HG03060 (cell line): ENCODE data around the gene WNT5B.
"Not testable (repeated sequence)": the region's sequence is repeated elsewhere in the genome, so short reads cannot be mapped to it uniquely, and the experiment has no call there.

Source experiments
- ATAC-seq: cut with Tn5 transposase; IDR thresholded peaks from one replicate; pipeline ENCODE4 v1.9.1; 2021; ENCODE audit warnings: low read depth, moderate number of reproducible peaks; ENCODE audit not compliant: unreplicated experiment

WNT5B gene

DNA sequence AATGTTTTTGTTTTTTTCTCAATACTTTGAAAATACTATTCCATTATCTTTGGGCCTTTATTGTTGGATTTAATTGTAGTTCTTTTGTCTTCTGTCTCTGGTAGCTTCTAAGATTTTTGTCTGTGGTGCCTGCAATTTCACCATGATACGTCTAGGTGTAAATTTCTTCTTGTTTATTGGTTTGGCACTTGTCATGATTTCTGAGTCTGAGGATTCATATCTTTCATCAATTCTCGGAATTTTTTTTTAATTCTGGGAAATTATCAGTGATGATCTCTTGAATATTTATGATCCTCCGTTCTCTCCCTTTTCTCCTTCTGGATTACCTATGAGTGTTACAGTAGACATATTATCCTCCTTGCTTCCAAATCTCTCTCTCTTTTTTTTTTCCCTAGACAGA lies 47.0 kb downstream of the WNT5B start:
- ATAC-seq, result no peak

DNA sequence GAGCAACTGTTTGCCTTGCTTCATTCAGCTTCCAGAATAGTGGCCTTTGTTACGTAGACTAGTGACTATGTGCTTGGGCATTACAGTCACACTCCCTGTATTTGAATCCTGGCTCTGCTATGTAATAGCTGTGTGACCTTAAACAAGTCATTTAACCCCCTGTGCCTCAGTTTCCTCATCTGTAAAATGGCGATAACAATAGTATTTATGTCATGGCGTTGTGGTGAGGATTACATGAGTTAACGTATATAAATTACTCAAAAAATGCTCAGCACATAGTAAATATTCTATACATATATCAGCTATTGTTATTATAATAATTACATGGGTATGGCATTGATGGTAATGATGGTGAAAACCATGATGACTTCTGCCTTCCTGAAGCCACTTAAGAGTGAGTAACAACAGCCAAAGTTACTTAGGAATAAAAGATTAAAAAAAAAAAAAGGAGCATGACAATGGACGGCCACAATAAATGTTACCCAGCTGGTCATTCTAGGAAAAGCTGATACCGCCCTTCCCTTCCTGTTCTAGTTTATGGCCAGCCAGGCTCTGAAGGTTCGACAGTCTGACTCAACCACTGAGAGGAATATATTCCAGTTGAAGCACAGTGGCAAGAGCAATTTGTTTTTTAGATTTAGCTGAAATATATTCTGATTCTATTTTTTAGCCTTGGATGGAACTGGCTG lies 51.9 kb downstream of the WNT5B start:
- no peak for ATAC-seq

DNA sequence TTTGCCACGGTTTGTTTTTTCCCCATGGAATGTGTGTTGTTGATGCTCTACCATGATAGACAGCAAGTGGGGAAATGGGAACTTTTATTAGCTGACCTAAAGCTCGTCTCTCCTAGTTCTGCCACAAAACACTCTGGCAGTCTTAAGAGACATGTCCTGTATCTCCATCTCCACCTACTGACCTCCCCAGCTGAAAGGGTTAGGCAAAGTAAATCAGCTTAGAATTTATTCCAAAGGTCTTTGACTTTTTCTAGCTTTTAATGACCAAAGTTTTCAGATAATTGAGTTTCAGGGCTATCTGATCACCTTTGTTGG lies 52.4 kb downstream of the WNT5B start:
- no peak for ATAC-seq

DNA sequence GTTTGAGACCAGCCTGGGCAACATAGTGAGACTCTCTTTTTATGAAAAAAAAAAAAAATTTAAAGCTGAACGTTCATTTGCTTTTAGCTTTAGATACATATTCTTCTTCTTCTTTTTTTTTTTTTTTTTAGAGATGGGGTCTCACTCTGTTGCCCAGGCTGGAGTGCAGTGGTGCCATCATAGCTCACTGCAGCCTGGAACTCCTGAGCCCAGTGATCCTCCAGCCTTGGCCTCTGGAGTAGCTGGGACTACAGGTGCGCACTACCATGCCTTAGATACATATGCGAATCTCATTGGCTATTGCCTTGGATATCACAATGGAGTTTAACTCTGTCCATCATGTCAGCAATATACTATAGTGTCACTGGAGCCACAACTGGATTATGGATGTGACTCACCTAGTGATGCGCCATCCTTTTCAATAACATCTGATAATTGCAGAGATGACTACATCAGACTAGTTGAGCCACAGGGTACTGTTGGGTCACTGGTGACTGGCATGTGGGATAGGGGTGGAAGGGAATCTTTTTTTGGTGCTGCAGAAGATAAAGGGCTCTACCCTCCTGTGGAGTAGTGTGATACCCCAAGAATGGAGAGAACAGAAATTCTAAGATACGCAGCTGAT lies 59.2 kb downstream of the WNT5B start:
- ATAC-seq, result no peak

DNA sequence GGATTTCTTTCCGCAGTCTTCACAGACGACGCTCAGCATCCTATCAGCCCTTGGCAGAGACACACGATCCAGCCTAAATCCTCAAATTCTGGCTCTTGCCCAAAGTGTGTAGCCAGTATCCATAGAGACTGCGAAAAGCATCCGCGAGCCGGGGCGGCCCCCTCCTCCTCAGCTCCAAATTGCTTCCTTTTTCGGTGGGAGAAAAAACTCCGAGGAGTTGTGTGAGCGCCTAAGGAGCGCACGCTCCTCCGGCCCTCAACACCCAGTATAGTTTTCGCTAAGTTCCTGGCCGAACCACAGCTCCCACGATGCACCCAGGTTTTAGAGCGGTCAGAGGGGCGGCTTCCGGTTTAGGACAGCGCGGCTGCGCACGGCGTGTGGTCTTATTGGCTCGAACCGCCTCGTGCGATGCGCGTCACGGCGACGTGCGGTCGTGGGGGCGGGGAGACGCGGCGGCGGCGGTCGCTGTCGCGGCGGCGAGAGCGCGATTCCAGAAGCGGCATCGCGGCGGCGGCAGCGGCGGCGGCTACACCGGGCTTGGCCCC lies 61.6 kb downstream of the WNT5B start, which contains the start of gene ADIPOR2:
ADIPOR2 (plus strand) TSS at position 493 of the 545 bp plus-strand sequence. CDS start 63,274 bp downstream, outside the sequence.
- ATAC-seq, result peak; percentile 88

DNA sequence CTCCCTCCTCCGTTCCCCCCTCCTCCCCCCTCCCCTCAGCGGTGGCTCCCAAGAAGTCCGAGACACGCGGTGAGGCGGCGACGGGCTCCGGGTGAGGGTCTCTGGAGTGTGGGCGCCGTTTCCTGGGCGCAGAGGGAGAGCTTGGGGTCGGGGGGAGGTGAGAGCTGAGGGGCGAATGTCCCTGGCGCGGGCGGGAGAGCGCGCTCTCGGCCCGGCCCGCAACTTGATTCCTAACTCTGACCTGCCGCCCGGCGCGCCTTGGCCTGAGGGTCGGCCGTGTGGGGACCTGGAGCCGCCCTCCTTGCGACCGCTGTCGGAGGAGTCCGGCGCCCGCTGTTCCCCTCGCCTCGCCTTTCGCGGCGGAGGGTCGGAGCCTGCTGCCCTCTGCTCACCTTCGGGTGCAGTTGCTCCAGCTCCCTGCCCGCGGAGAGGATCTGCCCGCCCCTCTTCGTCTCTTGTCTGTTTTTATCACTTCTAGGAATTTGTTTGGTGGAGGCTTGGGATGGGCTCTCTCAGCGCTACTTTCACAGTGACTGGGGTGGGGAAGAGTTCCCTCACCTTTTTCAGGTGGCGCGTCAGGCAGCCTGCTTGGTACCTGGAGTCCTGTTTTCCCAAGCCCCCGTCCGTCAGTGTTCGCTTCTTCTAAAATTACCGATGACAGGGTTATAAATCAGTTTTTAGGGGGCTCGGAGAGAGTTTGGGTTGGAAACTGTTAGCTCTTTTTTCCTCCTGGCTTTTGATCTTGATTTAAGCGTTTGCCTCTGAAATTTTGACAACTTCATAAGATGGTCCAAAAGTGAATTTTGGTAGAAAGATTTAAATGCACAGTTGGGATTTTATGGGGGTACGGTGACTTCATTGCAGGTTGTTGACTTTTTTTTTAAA lies 62.3 kb downstream of the WNT5B start:
- ATAC-seq, result no peak

DNA sequence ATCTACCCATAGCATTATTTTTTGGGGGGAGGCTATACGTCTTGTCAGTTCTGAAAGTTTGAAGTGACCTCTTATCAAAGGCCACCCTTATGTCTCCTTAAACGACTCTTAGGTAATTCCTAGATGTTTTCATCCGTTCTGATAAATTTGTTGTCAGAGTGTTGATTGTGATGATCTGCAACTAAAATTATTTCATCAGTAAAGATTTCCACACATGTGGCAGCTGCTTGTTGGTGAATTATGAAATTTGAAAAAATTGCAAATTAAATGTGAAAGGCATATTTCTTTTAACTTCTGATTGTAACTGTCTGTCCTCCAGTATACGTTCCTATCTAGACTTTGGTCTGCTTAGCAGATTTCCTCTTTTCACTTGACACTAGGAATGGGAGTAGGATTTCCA lies 63.2 kb downstream of the WNT5B start:
- no peak for ATAC-seq

DNA sequence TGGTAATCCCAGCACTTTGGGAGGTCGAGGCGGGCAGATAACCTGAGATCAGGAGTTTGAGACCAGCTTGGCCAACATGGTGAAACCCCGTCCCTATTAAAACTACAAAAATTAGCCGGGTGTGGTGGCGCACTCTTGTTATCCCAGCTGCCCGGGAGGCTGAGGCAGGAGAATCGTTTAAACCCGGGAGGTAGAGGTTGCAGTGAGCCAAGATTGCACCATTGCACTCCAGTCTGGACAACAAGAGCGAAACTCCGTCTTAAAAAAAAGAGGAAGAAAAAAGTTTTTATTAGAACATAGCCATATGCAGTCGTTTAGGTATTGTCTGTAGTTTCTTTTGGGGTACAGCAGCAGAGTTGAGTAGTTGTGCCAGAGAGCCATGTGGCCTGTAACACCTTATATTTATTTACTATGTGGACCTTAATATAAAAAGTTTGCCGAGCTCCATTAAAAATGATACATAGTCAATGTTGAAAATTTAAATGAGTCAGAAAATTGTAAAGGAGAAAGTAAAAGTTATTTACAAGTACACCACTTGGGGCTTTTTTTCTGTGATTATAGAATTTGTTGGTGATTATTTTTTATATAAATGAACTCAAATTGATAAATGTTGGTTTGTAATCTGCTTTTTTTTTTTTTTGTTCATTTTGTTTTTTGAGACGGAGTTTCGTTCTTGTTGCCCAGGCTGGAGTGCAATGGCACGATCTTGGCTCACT lies 64.0 kb downstream of the WNT5B start:
- ATAC-seq, result no peak

DNA sequence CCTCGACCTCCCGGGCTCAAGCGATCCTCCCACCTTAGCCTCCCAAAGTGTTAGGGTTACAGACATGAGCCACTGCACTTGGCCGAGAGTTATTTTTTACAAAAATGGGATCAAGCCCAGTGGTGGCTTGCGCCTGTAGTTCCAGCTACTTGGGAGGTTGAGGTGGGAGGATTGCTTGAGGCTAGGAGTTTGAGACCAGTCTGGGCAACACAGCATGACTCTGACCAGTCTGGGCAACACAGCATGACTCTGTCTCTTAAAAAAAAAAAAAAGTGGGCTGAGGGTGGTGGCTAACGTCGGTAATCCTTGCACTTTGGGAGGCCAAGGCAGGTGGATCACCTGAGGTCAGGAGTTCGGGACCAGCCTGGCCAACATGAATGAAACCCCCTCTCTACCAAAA lies 66.1 kb downstream of the WNT5B start:
- ATAC-seq, result not testable (repeated sequence)

DNA sequence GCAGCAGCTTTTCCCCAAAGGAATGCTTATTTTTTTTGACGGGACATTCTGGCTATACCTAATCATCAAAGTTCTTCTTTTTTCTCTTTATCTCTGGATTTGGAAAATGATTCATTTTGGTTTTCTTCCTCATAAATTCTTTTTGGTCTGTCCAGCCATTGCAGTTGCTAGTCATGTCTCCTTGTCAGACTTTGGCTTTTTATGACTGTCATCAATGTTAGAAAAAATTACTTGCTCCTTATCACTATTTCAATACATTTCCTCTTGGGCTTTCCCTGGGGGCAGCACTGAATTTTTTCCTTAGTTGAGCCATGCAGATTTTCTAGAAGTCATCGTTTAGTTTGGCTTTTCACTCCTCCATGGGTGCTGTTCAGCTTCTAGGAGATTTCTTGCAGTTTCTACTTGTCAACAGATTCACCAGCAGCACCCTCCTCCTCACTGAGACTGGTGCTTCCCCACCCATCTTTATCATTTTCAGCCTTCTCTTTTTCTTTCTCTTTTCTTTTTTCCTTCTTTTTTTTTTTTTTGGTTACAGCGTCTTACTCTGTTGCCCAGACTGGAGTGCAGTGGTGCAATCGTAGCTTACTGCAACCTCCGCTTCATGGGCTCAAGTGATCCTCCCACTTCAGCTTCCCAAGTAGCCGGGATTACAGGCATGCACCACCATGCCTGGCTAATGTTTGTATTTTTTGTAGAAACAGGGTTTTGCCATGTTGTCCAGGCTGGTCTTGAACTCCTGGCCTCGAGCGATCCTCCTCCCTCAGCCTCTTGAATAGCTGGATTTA lies 67.0 kb downstream of the WNT5B start:
- ATAC-seq, result no peak

DNA sequence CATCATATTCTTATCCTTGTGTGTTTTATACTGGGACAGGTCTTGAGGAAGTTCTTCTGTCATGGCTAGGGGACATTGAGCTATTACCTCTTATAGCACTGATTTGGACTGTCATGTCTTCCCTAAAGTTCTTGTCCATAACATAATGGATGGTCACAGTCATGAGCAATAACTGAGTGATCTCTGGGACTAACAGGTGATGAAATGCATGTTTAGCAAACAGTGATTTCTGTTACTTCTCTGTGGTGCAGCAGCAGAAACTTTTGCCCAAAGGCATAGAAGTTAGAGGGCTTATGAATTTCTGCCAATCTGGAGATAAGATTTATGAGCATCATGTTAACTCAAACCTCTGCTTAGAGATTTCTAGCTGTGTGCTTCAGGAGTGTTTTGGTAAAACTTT lies 67.8 kb downstream of the WNT5B start:
- no peak for ATAC-seq
